HepG2 (cell line): ENCODE results near the gene GGT1. TPM values are rescaled to one million over a fixed set of nuclear protein-coding genes. Genes with fewer than 3 reads are reported as not detected.

ENCODE experiments used
- ADNP ChIP-seq: sonication (generic); formaldehyde crosslinking; IDR thresholded peaks from 2 replicates; pipeline ENCODE4 v1.4.0; 2020; ENCODE audit warnings: missing genetic modification reagents
- BCL6 ChIP-seq: IDR thresholded peaks from 2 replicates; pipeline ENCODE4 v1.6.1; 2016; ENCODE audit warnings: missing genetic modification reagents, missing compliant biosample characterization
- CENPT ChIP-seq: sonication (generic); formaldehyde crosslinking; IDR thresholded peaks from 2 replicates; pipeline ENCODE4 v1.8.0; 2022; ENCODE audit warnings: low read depth, mild to moderate bottlenecking, moderate library complexity, missing genetic modification reagents
- EHMT2 ChIP-seq: fragments of 200-600 bp; sonication (generic); IDR thresholded peaks from 2 replicates; pipeline ENCODE4 v1.7.0; 2017; ENCODE audit warnings: antibody characterized with exemption, low read depth, low read length, borderline replicate concordance
- HOMEZ ChIP-seq: IDR thresholded peaks from 2 replicates; pipeline ENCODE4 v1.6.1; 2016; ENCODE audit warnings: low read depth
- LCORL ChIP-seq, 2 experiments: fragments of 450-650 bp in 1 of 2; sonication (generic) in 1 of 2; formaldehyde crosslinking in 1 of 2; IDR thresholded peaks; 2 replicates each; pipeline versions ENCODE4 v1.5.0 to v1.6.1; 2017 to 2020; ENCODE audit warnings: antibody characterized with exemption in 1 of 2, missing genetic modification reagents in 1 of 2
- MAZ ChIP-seq, 2 experiments: sonication (generic) in 1 of 2; formaldehyde crosslinking in 1 of 2; IDR thresholded peaks; 2 replicates each; pipeline versions ENCODE4 v1.5.0 to v1.6.1; 2012 to 2020; ENCODE audit warnings: low read depth in 2 of 2, mild to moderate bottlenecking in 2 of 2, borderline replicate concordance in 1 of 2, improper control_type of control experiment in 1 of 2, low read length in 1 of 2, missing genetic modification reagents in 1 of 2, moderate library complexity in 1 of 2
- MIXL1 ChIP-seq: IDR thresholded peaks from 2 replicates; pipeline ENCODE4 v1.6.1; 2016
- NCOA2 ChIP-seq: sonication (generic); formaldehyde crosslinking; IDR thresholded peaks from 2 replicates; pipeline ENCODE4 v1.8.0; 2022; ENCODE audit warnings: inconsistent platforms
- NONO ChIP-seq, 2 experiments: fragments of 450-650 bp in 1 of 2; sonication (generic) in 1 of 2; formaldehyde crosslinking in 1 of 2; IDR thresholded peaks in 1 of 2; conservative IDR thresholded peaks in 1 of 2; 2 replicates each; pipeline versions ENCODE4 v1.6.1 to v1.8.0; 2017 to 2022; ENCODE audit warnings: mild to moderate bottlenecking in 1 of 2, missing genetic modification reagents in 1 of 2, moderate library complexity in 1 of 2
- PAXIP1 ChIP-seq: sonication (generic); formaldehyde crosslinking; conservative IDR thresholded peaks from 2 replicates; pipeline ENCODE4 v1.4.0; 2020; ENCODE audit warnings: mild to moderate bottlenecking, missing genetic modification reagents, moderate library complexity
- RXRB ChIP-seq: IDR thresholded peaks from 2 replicates; pipeline ENCODE4 v1.6.1; 2016; ENCODE audit warnings: borderline replicate concordance, missing genetic modification reagents, missing compliant biosample characterization
- SAP130 ChIP-seq: IDR thresholded peaks from 2 replicates; pipeline ENCODE4 v1.6.1; 2016; ENCODE audit warnings: low read depth
- SNAPC5 ChIP-seq: sonication (generic); formaldehyde crosslinking; IDR thresholded peaks from 2 replicates; pipeline ENCODE4 v1.8.1; 2023; ENCODE audit warnings: mild to moderate bottlenecking, missing genetic modification reagents, borderline replicate concordance
- SPEN ChIP-seq: sonication (generic); formaldehyde crosslinking; IDR thresholded peaks from 2 replicates; pipeline ENCODE4 v1.5.1; 2020; ENCODE audit warnings: low read depth, mild to moderate bottlenecking, missing genetic modification reagents
- TFAP4 ChIP-seq: sonication (generic); IDR thresholded peaks from 2 replicates; pipeline ENCODE4 v1.6.1; 2016; ENCODE audit warnings: low read depth, borderline replicate concordance
- ZFY ChIP-seq: sonication (generic); formaldehyde crosslinking; IDR thresholded peaks from 2 replicates; pipeline ENCODE4 v1.4.0; 2020; ENCODE audit warnings: missing genetic modification reagents
- ZNF598 ChIP-seq: sonication (generic); formaldehyde crosslinking; IDR thresholded peaks from 2 replicates; pipeline ENCODE4 v1.5.1; 2020; ENCODE audit warnings: mild to moderate bottlenecking, missing genetic modification reagents, borderline replicate concordance
- ZNF768 ChIP-seq: sonication (generic); formaldehyde crosslinking; IDR thresholded peaks from 2 replicates; pipeline ENCODE4 v1.4.0; 2020; ENCODE audit warnings: missing genetic modification reagents
- ZNF839 ChIP-seq: sonication (generic); formaldehyde crosslinking; IDR thresholded peaks from 2 replicates; pipeline ENCODE4 v1.4.0; 2020; ENCODE audit warnings: missing genetic modification reagents, mild to moderate bottlenecking, borderline replicate concordance
- ZNF878 ChIP-seq: sonication (generic); formaldehyde crosslinking; IDR thresholded peaks from 2 replicates; pipeline ENCODE4 v1.8.1; 2023; ENCODE audit warnings: mild to moderate bottlenecking, missing genetic modification reagents, moderate library complexity
- ZSCAN21 ChIP-seq: sonication (generic); formaldehyde crosslinking; IDR thresholded peaks from 2 replicates; pipeline ENCODE4 v1.8.0; 2022; ENCODE audit warnings: mild to moderate bottlenecking, missing genetic modification reagents, moderate library complexity, borderline replicate concordance
- polyA plus RNA-seq, 8 experiments: library from polyadenylated mRNA; depleted of rRNA in 3 of 8; stranded (reverse) in 7 of 8; unstranded in 1 of 8; fragments of >200 nt; fragmentation: Illumina TruSeq in 4 of 8; extraction: Trizol in 4 of 8; gene quantifications; 2 replicates each; pipeline versions ENCODE4 v1.2.1 to v1.2.3, GENCODE V29; 2011 to 2016; ENCODE audit warnings: low read depth in 4 of 8, missing spikeins in 1 of 8, mixed read lengths in 1 of 8; ENCODE audit not compliant: insufficient read depth in 1 of 8
- total RNA-seq, 5 experiments: library from RNA; depleted of rRNA; stranded (reverse); fragments of >200 nt; fragmentation: Illumina TruSeq; extraction: Trizol; gene quantifications; 2 replicates each; pipeline ENCODE4 v1.2.3, GENCODE V29; 2016; ENCODE audit warnings: low read depth in 1 of 5

The GGT1 gene
- total and polyA plus RNA-seq, 2 of the 13 experiments (the other 11 are each of a cell fraction or from before 2014, with no cell fraction given), result 29.9 to 103 TPM

GRCh38 chr22:24601217-24602104 is 1.5 kb upstream of the GGT1 start (continued):
- TF ChIP-seq LCORL (IDR thresholded peaks at IDR 0.05) (no peak), LCORL (CRISPR knock-in tag; IDR thresholded peaks at IDR 0.05) (peak; percentile 77; the same call in 1 of the 2 replicates), ZNF768 (CRISPR knock-in tag) (peak; percentile 73), SPEN (CRISPR knock-in tag) (peak; percentile 47; the same call in 1 of the 2 replicates), MIXL1 (peak; percentile 62; the same call in 1 of the 2 replicates), PAXIP1 (CRISPR knock-in tag) (peak; percentile 89), HOMEZ (0 out of 2 replicates have a peak, but pooled peaks have one; percentile 17), ZFY (CRISPR knock-in tag) (peak; percentile 50), ZNF839 (CRISPR knock-in tag) (no peak), NONO (IDR thresholded peaks at IDR 0.05) (no peak), NONO (CRISPR knock-in tag; conservative IDR thresholded peaks at IDR 0.05) (peak; percentile 58; the same call in 1 of the 2 replicates), MAZ (IDR thresholded peaks at IDR 0.05; ENCODE audit: borderline replicate concordance, low read depth, low read length) (no peak), MAZ (CRISPR knock-in tag; IDR thresholded peaks at IDR 0.05; ENCODE audit: low read depth) (peak; percentile 59; the same call in 1 of the 2 replicates), SNAPC5 (CRISPR knock-in tag) (no peak), TFAP4 (peak; percentile 37; the same call in 1 of the 2 replicates), SAP130 (CRISPR knock-in tag) (peak; percentile 70), ADNP (CRISPR knock-in tag) (no peak), ZNF598 (CRISPR knock-in tag) (0 out of 2 replicates have a peak, but pooled peaks have one; percentile 51), ZNF878 (CRISPR knock-in tag) (0 out of 2 replicates have a peak, but pooled peaks have one; percentile 44), EHMT2 (no peak), CENPT (CRISPR knock-in tag) (no peak), NCOA2 (CRISPR knock-in tag) (peak; percentile 64; the same call in 1 of the 2 replicates), BCL6 (peak; percentile 66), RXRB (CRISPR knock-in tag) (peak; percentile 51; the same call in 1 of the 2 replicates), ZSCAN21 (CRISPR knock-in tag) (peak; percentile 71; the same call in 1 of the 2 replicates)
